ENCODE results near the gene SLC1A7.

The SLC1A7 gene

GRCh38 chr1:53162621-53163020, 20.2 kb upstream of the SLC1A7 start:
- DNase-seq (ENCODE audit: insufficient read length, low spot score), result no peak
- FAIRE-seq, result no peak
- TF ChIP-seq PAX5 (IDR thresholded peaks at IDR 0.05; ENCODE audit: insufficient read depth, low read length, severe bottlenecking) (no peak), SPI1 (IDR thresholded peaks at IDR 0.05; ENCODE audit: low read depth, low read length) (no peak), POLR2A (IDR thresholded peaks at IDR 0.05; ENCODE audit: low read depth, low read length) (no peak), TAF1 (IDR thresholded peaks at IDR 0.05; ENCODE audit: low read depth, low read length) (no peak), POU2F2 (IDR thresholded peaks at IDR 0.05; ENCODE audit: low read depth, low read length) (no peak), POLR2AphosphoS5 (IDR thresholded peaks at IDR 0.05; ENCODE audit: low read depth, low read length) (no peak)

- TF ChIP-seq POLR2AphosphoS5 (IDR thresholded peaks at IDR 0.05; ENCODE audit: low read depth, low read length) (no peak), POU2F2 (IDR thresholded peaks at IDR 0.05; ENCODE audit: low read depth, low read length) (no peak), TAF1 (IDR thresholded peaks at IDR 0.05; ENCODE audit: low read depth, low read length) (no peak), PAX5 (IDR thresholded peaks at IDR 0.05; ENCODE audit: insufficient read depth, low read length, severe bottlenecking) (no peak), SPI1 (IDR thresholded peaks at IDR 0.05; ENCODE audit: low read depth, low read length) (no peak), POLR2A (IDR thresholded peaks at IDR 0.05; ENCODE audit: low read depth, low read length) (no peak)
- no peak for FAIRE-seq
- no peak for DNase-seq (ENCODE audit: insufficient read length, low spot score)
These were observed 18.5 kb upstream of the SLC1A7 start for GRCh38 chr1:53160924-53161378.

- DNase-seq (ENCODE audit: insufficient read length, low spot score), result no peak
- TF ChIP-seq POLR2A (IDR thresholded peaks at IDR 0.05; ENCODE audit: low read depth, low read length) (no peak), PAX5 (IDR thresholded peaks at IDR 0.05; ENCODE audit: insufficient read depth, low read length, severe bottlenecking) (no peak), POU2F2 (IDR thresholded peaks at IDR 0.05; ENCODE audit: low read depth, low read length) (no peak), TAF1 (IDR thresholded peaks at IDR 0.05; ENCODE audit: low read depth, low read length) (no peak), SPI1 (IDR thresholded peaks at IDR 0.05; ENCODE audit: low read depth, low read length) (no peak), POLR2AphosphoS5 (IDR thresholded peaks at IDR 0.05; ENCODE audit: low read depth, low read length) (no peak)
- FAIRE-seq, result no peak
These were observed 16.5 kb upstream of the SLC1A7 start for GRCh38 chr1:53158900-53159299.

GRCh38 chr1:53156783-53157182, 14.3 kb upstream of the SLC1A7 start:
- no peak for TF ChIP-seq SPI1 (IDR thresholded peaks at IDR 0.05; ENCODE audit: low read depth, low read length)
- no peak for TF ChIP-seq POLR2AphosphoS5 (IDR thresholded peaks at IDR 0.05; ENCODE audit: low read depth, low read length)
- TF ChIP-seq PAX5 (IDR thresholded peaks at IDR 0.05; ENCODE audit: insufficient read depth, low read length, severe bottlenecking), result no peak
- no peak for TF ChIP-seq POU2F2 (IDR thresholded peaks at IDR 0.05; ENCODE audit: low read depth, low read length)
- no peak for TF ChIP-seq TAF1 (IDR thresholded peaks at IDR 0.05; ENCODE audit: low read depth, low read length)
- FAIRE-seq (no peak), DNase-seq (ENCODE audit: insufficient read length, low spot score) (no peak)

GRCh38 chr1:53155945-53156344, 13.5 kb upstream of the SLC1A7 start:
- no peak for FAIRE-seq
- TF ChIP-seq POLR2AphosphoS5 (IDR thresholded peaks at IDR 0.05; ENCODE audit: low read depth, low read length) (no peak), POLR2A (IDR thresholded peaks at IDR 0.05; ENCODE audit: low read depth, low read length) (no peak), SPI1 (IDR thresholded peaks at IDR 0.05; ENCODE audit: low read depth, low read length) (no peak), POU2F2 (IDR thresholded peaks at IDR 0.05; ENCODE audit: low read depth, low read length) (no peak), PAX5 (IDR thresholded peaks at IDR 0.05; ENCODE audit: insufficient read depth, low read length, severe bottlenecking) (no peak), TAF1 (IDR thresholded peaks at IDR 0.05; ENCODE audit: low read depth, low read length) (no peak)

GRCh38 chr1:53155534-53155933, 13.1 kb upstream of the SLC1A7 start:
- TF ChIP-seq TAF1 (IDR thresholded peaks at IDR 0.05; ENCODE audit: low read depth, low read length), result no peak
- TF ChIP-seq PAX5 (IDR thresholded peaks at IDR 0.05; ENCODE audit: insufficient read depth, low read length, severe bottlenecking), result no peak
- TF ChIP-seq POLR2A (IDR thresholded peaks at IDR 0.05; ENCODE audit: low read depth, low read length), result no peak
- no peak for TF ChIP-seq POU2F2 (IDR thresholded peaks at IDR 0.05; ENCODE audit: low read depth, low read length)
- TF ChIP-seq SPI1 (IDR thresholded peaks at IDR 0.05; ENCODE audit: low read depth, low read length), result no peak
- no peak for TF ChIP-seq POLR2AphosphoS5 (IDR thresholded peaks at IDR 0.05; ENCODE audit: low read depth, low read length)
- DNase-seq (ENCODE audit: insufficient read length, low spot score) (no peak), FAIRE-seq (no peak)

More at GRCh38 chr1:53155945-53156344, 13.5 kb upstream of the SLC1A7 start:
- DNase-seq (ENCODE audit: insufficient read length, low spot score), result no peak

- TF ChIP-seq POU2F2 (IDR thresholded peaks at IDR 0.05; ENCODE audit: low read depth, low read length) (no peak), POLR2A (IDR thresholded peaks at IDR 0.05; ENCODE audit: low read depth, low read length) (no peak), TAF1 (IDR thresholded peaks at IDR 0.05; ENCODE audit: low read depth, low read length) (no peak), PAX5 (IDR thresholded peaks at IDR 0.05; ENCODE audit: insufficient read depth, low read length, severe bottlenecking) (no peak), SPI1 (IDR thresholded peaks at IDR 0.05; ENCODE audit: low read depth, low read length) (no peak), POLR2AphosphoS5 (IDR thresholded peaks at IDR 0.05; ENCODE audit: low read depth, low read length) (no peak)
- FAIRE-seq, result no peak
- DNase-seq (ENCODE audit: insufficient read length, low spot score), result no peak
These were observed 12.5 kb upstream of the SLC1A7 start for GRCh38 chr1:53154859-53155438.

- no peak for FAIRE-seq
- DNase-seq (ENCODE audit: insufficient read length, low spot score), result no peak
- TF ChIP-seq POLR2AphosphoS5 (IDR thresholded peaks at IDR 0.05; ENCODE audit: low read depth, low read length) (no peak), PAX5 (IDR thresholded peaks at IDR 0.05; ENCODE audit: insufficient read depth, low read length, severe bottlenecking) (no peak), POLR2A (IDR thresholded peaks at IDR 0.05; ENCODE audit: low read depth, low read length) (no peak), POU2F2 (IDR thresholded peaks at IDR 0.05; ENCODE audit: low read depth, low read length) (no peak), TAF1 (IDR thresholded peaks at IDR 0.05; ENCODE audit: low read depth, low read length) (no peak), SPI1 (IDR thresholded peaks at IDR 0.05; ENCODE audit: low read depth, low read length) (no peak)
These were observed 11.3 kb upstream of the SLC1A7 start for GRCh38 chr1:53153752-53154151.

- TF ChIP-seq PAX5 (IDR thresholded peaks at IDR 0.05; ENCODE audit: insufficient read depth, low read length, severe bottlenecking), result no peak
- no peak for TF ChIP-seq TAF1 (IDR thresholded peaks at IDR 0.05; ENCODE audit: low read depth, low read length)
- no peak for TF ChIP-seq SPI1 (IDR thresholded peaks at IDR 0.05; ENCODE audit: low read depth, low read length)
- no peak for TF ChIP-seq POLR2AphosphoS5 (IDR thresholded peaks at IDR 0.05; ENCODE audit: low read depth, low read length)
- no peak for TF ChIP-seq POLR2A (IDR thresholded peaks at IDR 0.05; ENCODE audit: low read depth, low read length)
- no peak for TF ChIP-seq POU2F2 (IDR thresholded peaks at IDR 0.05; ENCODE audit: low read depth, low read length)
- FAIRE-seq (no peak), DNase-seq (ENCODE audit: insufficient read length, low spot score) (no peak)
These were observed 5.7 kb upstream of the SLC1A7 start for GRCh38 chr1:53148123-53148522.

Data from GM12891 (cell line).